Type B pancreatic cell (in vitro differentiated cells): ENCODE results near the gene PI4KA. TPM values are rescaled to one million over a fixed set of nuclear protein-coding genes. Genes with fewer than 3 reads are reported as not detected.
A peak's percentile ranks its signal among the peaks of the same experiment; 100 is the strongest.

ENCODE experiments used
- DNase-seq: peaks from one replicate; pipeline ENCODE4 v3.0.0; 2021; ENCODE audit warnings: mixed read lengths; ENCODE audit not compliant: unreplicated experiment; ENCODE audit errors: extremely low spot score
- H3K27ac Mint-ChIP-seq: 2 replicates; pipeline ENCODE4 v1.8.0; 2021; ENCODE audit warnings: mild to moderate bottlenecking, mixed read lengths
- H3K27me3 Mint-ChIP-seq: 2 replicates; pipeline ENCODE4 v1.8.0; 2021; ENCODE audit warnings: mixed read lengths
- H3K36me3 Mint-ChIP-seq: 2 replicates; pipeline ENCODE4 v1.8.0; 2021; ENCODE audit warnings: mixed read lengths
- H3K4me1 Mint-ChIP-seq: one replicate; pipeline ENCODE4 v1.8.0; 2021; ENCODE audit warnings: mixed read lengths; ENCODE audit not compliant: unreplicated experiment
- H3K4me3 Mint-ChIP-seq: 2 replicates; pipeline ENCODE4 v1.8.0; 2021; ENCODE audit warnings: mild to moderate bottlenecking, mixed read lengths
- H3K9me3 Mint-ChIP-seq: 2 replicates; pipeline ENCODE4 v1.8.0; 2021; ENCODE audit warnings: mixed read lengths
- total RNA-seq: library from RNA; stranded (reverse); gene quantifications from 2 replicates; pipeline ENCODE4 v1.2.1, GENCODE V29; 2021; ENCODE audit warnings: low replicate concordance
- TF ChIP-seq, protein P1 (sequence below): fragments of 200-600 bp; sonication (generic); conservative IDR thresholded peaks from 2 replicates; pipeline ENCODE4 v1.5.0; 2021; ENCODE audit warnings: antibody characterized with exemption, mild to moderate bottlenecking

PI4KA gene
- total RNA-seq, 1 donor from 2014 or later, result 120 TPM

DNA sequence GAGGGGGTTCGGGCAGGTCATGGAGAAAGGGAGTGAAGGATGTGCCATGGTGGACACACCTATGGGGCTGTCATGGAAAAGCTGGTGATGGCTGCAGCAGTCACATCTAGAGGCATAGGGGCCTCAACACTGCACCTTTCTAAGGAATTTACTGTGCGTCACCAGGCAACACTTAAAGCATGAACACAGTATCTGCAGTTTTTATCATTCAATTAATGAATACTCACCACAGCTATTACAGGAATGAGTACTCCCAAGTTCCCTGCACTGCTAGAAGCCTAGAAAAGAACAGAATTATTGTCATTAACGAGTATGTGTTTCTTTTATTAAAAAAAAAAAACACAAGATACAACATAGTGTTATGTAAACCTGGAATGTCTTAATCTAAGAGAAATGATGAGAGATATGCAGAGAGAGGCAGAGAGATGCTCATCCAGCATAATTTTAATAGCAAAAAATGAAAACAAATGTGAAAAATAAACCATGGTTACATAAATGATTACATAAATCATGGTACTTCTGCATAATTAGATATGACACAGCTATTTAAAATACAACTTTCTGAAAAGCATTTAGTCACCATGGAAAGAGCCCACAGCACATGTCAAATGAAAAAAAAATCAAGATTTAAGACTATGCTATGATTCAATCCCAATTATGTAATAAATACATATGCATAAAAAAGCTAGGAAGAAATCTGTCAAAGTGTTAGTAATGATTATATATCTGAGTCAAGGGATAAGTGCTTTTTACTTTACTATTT is 65.5 kb downstream of the PI4KA start:
- Mint-ChIP-seq H3K9me3 (no peaks in the 10 kb centered on the region), H3K36me3 (peaks cover 20% of the 10 kb centered on the region), H3K4me1 (no peaks in the 10 kb centered on the region), H3K4me3 (no peak overlapping the region), H3K27me3 (no peaks in the 10 kb centered on the region), H3K27ac (peak overlapping the region; percentile 50)
- no peak for DNase-seq
- TF ChIP-seq, protein P1, sequence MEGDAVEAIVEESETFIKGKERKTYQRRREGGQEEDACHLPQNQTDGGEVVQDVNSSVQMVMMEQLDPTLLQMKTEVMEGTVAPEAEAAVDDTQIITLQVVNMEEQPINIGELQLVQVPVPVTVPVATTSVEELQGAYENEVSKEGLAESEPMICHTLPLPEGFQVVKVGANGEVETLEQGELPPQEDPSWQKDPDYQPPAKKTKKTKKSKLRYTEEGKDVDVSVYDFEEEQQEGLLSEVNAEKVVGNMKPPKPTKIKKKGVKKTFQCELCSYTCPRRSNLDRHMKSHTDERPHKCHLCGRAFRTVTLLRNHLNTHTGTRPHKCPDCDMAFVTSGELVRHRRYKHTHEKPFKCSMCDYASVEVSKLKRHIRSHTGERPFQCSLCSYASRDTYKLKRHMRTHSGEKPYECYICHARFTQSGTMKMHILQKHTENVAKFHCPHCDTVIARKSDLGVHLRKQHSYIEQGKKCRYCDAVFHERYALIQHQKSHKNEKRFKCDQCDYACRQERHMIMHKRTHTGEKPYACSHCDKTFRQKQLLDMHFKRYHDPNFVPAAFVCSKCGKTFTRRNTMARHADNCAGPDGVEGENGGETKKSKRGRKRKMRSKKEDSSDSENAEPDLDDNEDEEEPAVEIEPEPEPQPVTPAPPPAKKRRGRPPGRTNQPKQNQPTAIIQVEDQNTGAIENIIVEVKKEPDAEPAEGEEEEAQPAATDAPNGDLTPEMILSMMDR, result no peak

DNA sequence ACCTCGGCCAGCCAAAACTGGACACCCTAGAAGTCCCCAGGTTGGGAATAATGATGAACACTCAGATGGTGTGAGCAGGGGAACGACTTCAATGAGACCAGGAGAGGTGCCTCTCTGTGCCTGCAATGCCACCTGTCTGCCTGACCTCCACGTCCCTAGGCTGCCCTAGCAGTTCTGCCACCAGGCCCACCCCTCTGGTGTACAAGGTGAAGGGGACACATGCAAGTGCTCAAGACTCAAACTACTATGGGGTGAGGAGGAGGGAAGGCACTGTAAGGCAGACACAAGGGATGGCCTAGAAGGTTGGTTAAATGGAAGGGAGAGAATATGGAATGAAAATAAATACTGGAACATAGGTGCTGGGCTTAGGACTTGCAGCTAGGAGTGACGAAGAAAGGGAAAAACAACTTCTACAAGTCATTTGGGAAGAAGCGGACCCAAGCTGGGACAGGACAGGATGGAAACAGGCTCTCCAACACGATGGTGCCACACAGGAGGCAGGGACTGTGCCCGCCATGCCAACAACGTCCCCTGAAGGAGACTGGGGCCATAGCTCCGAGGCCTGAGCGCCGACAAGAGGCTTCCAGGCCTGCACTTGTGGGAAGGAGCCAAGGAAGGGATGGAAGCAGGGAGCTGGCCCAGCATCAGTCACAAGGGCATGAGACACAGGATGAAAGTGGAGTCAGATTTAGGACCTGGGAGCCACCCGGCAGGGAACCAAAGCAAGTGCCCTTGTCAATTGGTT is 66.2 kb downstream of the PI4KA start:
- Mint-ChIP-seq H3K4me3 (no peak overlapping the region), H3K27ac (no peak overlapping the region), H3K36me3 (peaks cover 20% of the 10 kb centered on the region), H3K9me3 (no peaks in the 10 kb centered on the region), H3K4me1 (no peaks in the 10 kb centered on the region), H3K27me3 (no peaks in the 10 kb centered on the region)
- no peak for DNase-seq
- TF ChIP-seq, protein P1, result no peak

DNA sequence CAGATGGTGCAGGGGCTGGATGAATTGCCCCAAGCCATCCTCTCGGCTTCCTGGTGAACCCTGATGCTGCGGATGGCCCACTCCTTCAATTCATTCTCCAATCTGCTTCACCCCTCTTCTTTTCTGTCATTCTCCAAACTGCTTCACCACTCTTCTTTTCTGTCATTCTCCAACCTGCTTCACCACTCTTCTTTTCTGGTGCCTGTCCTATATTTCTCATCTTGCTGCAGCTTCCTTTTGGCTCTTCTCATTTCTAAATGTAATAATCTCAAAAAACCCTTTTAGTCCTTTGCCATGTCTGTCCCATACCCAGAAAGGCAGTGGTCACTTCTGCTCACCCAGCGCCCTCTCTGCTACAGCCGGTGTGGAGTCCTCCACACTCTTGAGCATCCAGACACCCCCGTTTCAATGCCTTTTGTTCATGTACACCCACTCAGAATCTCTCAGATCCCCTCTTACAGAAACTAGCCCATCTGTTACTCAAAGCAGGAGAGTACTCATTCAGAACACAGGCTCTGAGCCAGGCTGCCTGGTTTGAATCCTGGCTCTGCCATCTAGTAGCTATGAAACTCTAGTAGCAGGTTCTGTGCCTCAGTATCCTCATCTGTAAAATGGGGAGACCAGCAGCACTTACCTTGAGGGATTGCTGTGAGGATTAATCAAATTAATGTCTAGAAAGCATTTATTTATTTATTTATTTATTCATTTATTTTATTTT is 69.8 kb downstream of the PI4KA start:
- H3K27me3 Mint-ChIP-seq, result no peaks in the 10 kb centered on the region
- peaks cover 10% of the 10 kb centered on the region for H3K36me3 Mint-ChIP-seq
- TF ChIP-seq, protein P1, result no peak
- H3K4me3 Mint-ChIP-seq, result no peak overlapping the region
- no peak overlapping the region for H3K27ac Mint-ChIP-seq
- H3K9me3 Mint-ChIP-seq, result no peaks in the 10 kb centered on the region
- DNase-seq, result no peak
- no peaks in the 10 kb centered on the region for H3K4me1 Mint-ChIP-seq

DNA sequence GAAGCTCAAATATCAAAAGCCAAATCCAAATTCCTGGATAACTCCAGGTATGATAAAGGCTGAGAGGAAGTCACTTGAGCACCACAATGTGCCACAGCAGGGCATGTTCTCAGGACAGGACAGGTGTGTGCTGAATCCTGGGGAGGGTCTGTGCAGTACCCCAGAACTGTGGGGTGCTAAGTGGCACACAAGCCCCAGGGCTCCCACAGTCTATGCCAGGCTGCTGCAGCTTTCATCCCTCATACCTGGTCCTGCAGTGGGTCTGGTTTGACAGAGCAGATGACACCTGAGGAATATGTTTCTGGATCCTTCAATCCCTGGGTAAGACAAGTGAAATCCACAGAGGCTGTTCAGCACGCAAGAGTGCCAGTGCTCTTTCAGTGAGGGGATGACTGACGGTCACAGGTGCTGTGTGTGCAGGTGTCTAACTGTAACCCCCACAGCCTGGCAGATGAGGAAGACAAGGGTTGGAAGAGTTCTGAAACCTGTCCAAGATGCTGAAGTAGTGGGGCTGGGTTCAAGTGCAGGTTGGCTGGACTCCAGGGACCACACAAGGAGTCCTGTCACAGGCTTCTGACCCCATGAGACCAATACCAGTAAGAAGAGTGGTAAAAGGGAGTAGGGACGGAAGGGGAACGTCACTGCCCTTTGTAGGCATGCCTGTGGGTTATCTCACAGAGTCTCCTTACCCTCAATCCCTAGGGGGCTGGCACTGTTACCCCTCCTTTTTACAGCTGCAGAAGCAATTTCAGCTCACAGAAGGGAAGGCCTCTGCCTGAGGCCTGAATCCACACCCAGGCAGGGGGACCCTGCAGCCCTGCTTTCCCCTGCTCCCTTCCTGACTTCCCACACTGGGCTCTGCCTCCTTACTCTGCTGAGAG is 70.6 kb downstream of the PI4KA start:
- Mint-ChIP-seq H3K27ac (no peak overlapping the region), H3K4me1 (no peaks in the 10 kb centered on the region), H3K36me3 (peaks cover 10% of the 10 kb centered on the region), H3K4me3 (no peak overlapping the region), H3K9me3 (no peaks in the 10 kb centered on the region), H3K27me3 (no peaks in the 10 kb centered on the region)
- DNase-seq, result no peak
- TF ChIP-seq, protein P1, result no peak

DNA sequence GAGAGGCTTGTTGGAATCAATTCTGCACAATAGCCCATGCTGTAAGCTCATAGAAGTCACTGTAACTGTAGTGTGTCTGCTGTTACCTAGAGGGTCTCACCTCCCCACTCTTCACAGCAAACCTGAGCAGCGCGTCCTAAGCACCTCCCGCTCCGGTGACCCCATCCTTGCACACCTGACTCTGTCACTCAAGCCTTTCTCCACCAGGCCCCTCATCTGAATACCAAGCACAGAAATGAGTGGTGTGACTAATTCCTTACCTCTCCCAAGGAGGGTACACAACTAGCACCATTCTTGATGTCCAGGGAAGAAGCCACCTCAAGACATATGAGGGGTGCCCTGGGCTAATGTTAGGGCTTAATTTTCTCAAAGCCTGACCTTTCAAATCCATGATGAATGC is 71.4 kb downstream of the PI4KA start:
- H3K4me1 Mint-ChIP-seq, result no peaks in the 10 kb centered on the region
- TF ChIP-seq, protein P1, result no peak
- H3K9me3 Mint-ChIP-seq, result no peaks in the 10 kb centered on the region
- H3K27ac Mint-ChIP-seq, result no peak overlapping the region
- no peaks in the 10 kb centered on the region for H3K27me3 Mint-ChIP-seq
- no peak overlapping the region for H3K4me3 Mint-ChIP-seq
- no peak for DNase-seq
- peaks cover 6% of the 10 kb centered on the region for H3K36me3 Mint-ChIP-seq
